Muscle of leg (tissue), 11 donors: ENCODE results near the gene ARPC3. TPM values are rescaled to one million over a fixed set of nuclear protein-coding genes. Genes with fewer than 3 reads are reported as not detected.
A peak's percentile ranks its signal among the peaks of the same experiment; 100 is the strongest.
"Not testable (repeated sequence)": the region's sequence is repeated elsewhere in the genome, so short reads cannot be mapped to it uniquely, and the experiment has no call there.

ENCODE experiments used
- DNase-seq: peaks from one replicate; pipeline ENCODE4 v3.0.0; 2013
- H3K27ac ChIP-seq: one replicate; pipeline ENCODE4 v1.5.1; 2013; ENCODE audit warnings: mild to moderate bottlenecking, low read length, control low read depth
- H3K27me3 ChIP-seq: one replicate; pipeline ENCODE4 v1.6.1; 2013; ENCODE audit warnings: low read length; ENCODE audit not compliant: control insufficient read depth, insufficient read depth
- H3K36me3 ChIP-seq: one replicate; pipeline ENCODE4 v1.6.1; 2013; ENCODE audit warnings: low read length; ENCODE audit not compliant: control insufficient read depth, insufficient read depth
- H3K4me1 ChIP-seq: one replicate; pipeline ENCODE4 v1.6.1; 2013; ENCODE audit warnings: low read length; ENCODE audit not compliant: control insufficient read depth, insufficient read depth
- H3K4me3 ChIP-seq: one replicate; pipeline ENCODE4 v1.5.1; 2013; ENCODE audit warnings: low read length, control low read depth
- H3K9me3 ChIP-seq: replicated peaks from 2 replicates; pipeline ENCODE4 v1.6.1; 2013; ENCODE audit warnings: low read depth, low read length; ENCODE audit not compliant: control insufficient read depth
- WGBS: methylation state at CpG from one replicate; pipeline ENCODE4 v1.1.5; 2013; ENCODE audit warnings: missing lambda C conversion rate; ENCODE audit not compliant: insufficient coverage; 5-methylcytosine and 5-hydroxymethylcytosine counted together
- polyA plus RNA-seq, 8 donors: library from polyadenylated mRNA; unstranded; fragments of 120-200 nt; gene quantifications; one replicate each; pipeline versions ENCODE4 v1.2.1 to v1.2.3, GENCODE V29; 2013; ENCODE audit warnings: inconsistent platforms in 1 of 8, low replicate concordance in 1 of 8; ENCODE audit not compliant: insufficient read length in 8 of 8, insufficient read depth in 1 of 8
- total RNA-seq: library from RNA; stranded (reverse); fragments of 120-200 nt; gene quantifications from one replicate; pipeline ENCODE4 v1.2.4, GENCODE V29; 2013

Gene ARPC3
- total and polyA plus RNA-seq, 9 donors: 118 to 156 (median 133) TPM

DNA sequence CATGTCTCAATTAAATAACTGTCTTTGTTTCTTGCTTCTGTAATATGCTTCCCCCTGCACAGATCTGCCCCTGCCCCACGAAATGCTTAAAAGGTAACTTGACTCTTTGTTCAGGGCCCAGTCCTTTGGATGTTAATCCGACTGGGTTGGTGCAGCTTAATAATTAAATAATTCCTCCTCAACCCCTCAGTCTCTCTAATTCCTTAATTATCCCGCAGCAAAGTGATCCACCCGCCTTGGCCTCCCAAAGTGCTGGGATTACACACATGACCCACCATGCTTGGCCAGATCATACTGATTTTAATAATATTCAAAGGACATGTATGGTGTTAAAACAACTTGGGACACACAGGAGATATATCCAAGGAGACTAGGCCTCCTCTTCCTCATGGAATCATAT is 28.4 kb downstream of the ARPC3 start:
- no peak overlapping the region for H3K4me3 ChIP-seq
- no peak for DNase-seq
- 60% methylated on average over 1 of the region's 4 CpGs for WGBS

DNA sequence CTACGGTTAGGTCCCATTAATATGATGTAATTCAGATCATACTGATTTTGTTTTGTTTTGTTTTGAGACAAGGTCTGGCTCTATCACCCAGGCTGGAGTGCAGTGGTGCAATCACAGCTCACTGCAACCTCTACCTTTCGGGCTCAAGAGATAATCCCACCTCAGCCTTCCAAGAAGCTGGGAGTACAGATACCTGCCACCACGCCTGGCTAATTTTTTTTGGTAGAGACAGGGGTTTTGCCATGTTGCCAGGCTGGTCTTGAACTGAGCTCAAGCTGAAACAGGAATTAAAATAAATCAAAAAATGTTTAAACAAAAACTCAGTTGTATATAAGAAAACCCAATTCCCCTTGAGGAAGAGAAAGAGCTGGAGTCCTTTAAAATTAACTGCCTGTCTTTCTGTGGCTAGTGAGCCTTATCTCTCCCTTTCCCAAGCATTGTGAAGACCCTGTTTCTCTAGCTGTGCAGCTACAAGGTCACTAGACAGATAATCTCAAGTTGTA is 28.9 kb downstream of the ARPC3 start:
- H3K27ac ChIP-seq: no peak overlapping the region
- no peak for DNase-seq
- H3K9me3 ChIP-seq: no peaks in the 10 kb centered on the region
- WGBS: no CpG with 5 or more reads among the region's 3 CpGs
- no peaks in the 10 kb centered on the region for H3K36me3 ChIP-seq
- H3K27me3 ChIP-seq: peaks cover 2% of the 10 kb centered on the region
- H3K4me3 ChIP-seq: no peak overlapping the region
- H3K4me1 ChIP-seq: no peaks in the 10 kb centered on the region

More for the DNA sequence above, 28.4 kb downstream of the ARPC3 start:
- no peaks in the 10 kb centered on the region for H3K36me3 ChIP-seq
- peaks cover 2% of the 10 kb centered on the region for H3K27me3 ChIP-seq
- H3K4me1 ChIP-seq: no peaks in the 10 kb centered on the region
- peak overlapping the region; percentile 4 for H3K27ac ChIP-seq
- no peaks in the 10 kb centered on the region for H3K9me3 ChIP-seq

DNA sequence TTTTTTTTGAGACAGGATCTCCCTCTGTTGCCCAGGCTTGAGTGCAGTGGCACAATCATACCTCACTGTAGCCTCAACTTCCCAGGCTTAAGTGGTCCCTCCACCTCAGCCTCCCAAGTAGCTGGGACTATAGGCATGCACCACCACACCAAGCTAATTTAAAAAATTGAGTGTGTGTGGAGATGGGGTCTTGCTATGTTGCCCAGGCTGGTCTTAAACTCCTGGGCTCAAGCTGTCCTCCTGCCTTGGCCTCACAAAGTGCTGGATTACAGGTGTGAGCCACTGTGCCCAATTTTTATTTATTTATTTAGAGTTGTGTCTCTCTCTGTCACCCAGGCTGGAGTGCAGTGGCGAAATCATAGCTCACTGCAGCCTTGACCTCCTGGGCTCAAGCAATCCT is 29.5 kb downstream of the ARPC3 start:
- not testable (repeated sequence) for H3K36me3 ChIP-seq, H3K9me3 ChIP-seq, DNase-seq, H3K27me3 ChIP-seq, H3K4me1 ChIP-seq, H3K27ac ChIP-seq, H3K4me3 ChIP-seq
- WGBS: no CpG with 5 or more reads among the region's 1 CpG

DNA sequence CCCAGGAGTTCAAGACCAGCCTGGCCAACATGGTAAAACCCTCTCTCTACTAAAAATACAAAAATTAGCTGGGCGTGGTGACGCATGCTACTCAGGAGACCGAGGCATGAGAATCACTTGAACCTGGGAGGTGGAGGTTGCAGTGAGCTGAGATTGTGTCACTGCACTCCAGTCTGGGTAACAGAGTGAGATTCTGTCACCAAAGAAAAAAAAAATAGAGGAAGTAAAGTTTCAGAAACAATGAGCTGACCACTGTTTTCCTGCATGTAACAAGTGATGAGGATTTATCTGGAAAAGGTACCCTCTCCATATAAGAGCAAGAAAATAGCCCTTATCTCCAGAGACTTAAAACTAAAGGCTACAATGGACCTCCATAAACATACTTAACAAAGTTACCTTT is 33.0 kb downstream of the ARPC3 start:
- H3K4me3 ChIP-seq, H3K9me3 ChIP-seq, H3K36me3 ChIP-seq, H3K27me3 ChIP-seq, H3K4me1 ChIP-seq, H3K27ac ChIP-seq, DNase-seq: not testable (repeated sequence)
- WGBS: 33% methylated on average over 1 of the region's 3 CpGs

DNA sequence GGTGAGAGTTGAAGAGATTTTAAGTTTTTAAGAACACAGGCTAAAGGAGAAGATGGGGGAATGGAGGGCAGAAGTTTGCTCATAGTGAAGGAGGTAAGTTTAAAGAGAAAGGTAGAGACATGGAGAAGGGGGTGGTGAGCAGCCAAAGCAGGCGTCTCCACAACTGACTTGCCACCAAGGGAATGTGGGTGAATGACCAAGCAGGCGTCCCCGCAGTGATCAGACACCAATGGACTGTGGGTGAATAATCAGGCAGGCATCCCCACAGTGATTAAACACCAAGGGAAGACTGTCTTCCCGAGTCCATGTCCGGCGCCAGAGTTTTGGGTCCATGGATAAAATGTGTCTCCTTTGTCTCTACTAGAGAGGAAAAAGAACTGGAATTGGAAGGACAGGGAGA is 40.1 kb downstream of the ARPC3 start:
- not testable (repeated sequence) for H3K4me3 ChIP-seq

DNA sequence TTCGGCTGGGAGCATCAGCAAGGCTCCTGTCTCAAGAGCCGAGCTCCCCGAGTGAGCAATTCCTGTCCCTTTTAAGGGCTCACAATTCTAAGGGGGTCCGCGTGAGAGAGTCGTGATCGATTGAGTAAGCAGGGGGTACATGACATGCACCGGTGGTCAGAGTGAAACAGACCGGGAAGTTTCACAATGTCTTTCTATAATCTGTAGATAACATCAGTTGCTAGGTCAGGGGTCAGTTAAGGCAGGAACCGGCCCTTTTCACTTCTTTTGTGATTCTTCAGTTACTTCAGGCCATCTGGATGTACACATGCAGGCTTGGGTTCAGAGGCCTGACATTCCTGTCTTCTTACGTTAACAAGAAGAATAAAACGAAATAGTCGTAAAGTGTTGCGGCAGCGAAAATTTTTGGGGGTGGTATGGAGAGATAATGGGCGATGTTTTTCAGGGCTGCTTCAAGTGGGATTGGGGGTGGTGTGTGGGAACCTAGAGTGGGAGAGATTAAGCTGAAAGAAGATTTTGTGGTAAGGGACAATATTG is 44.9 kb downstream of the ARPC3 start:
- Histone ChIP-seq H3K4me1 (peaks cover 12% of the 10 kb centered on the region), H3K36me3 (peaks cover 12% of the 10 kb centered on the region)
- H3K27me3 ChIP-seq, H3K27ac ChIP-seq, H3K4me3 ChIP-seq, H3K9me3 ChIP-seq, DNase-seq: not testable (repeated sequence)
- 89% methylated on average over 11 of the region's 16 CpGs for WGBS

More for the DNA sequence above, 40.1 kb downstream of the ARPC3 start:
- H3K9me3 ChIP-seq, H3K36me3 ChIP-seq, H3K27ac ChIP-seq, DNase-seq, H3K4me1 ChIP-seq, H3K27me3 ChIP-seq: not testable (repeated sequence)
- WGBS: 97% methylated on average over 5 of the region's 6 CpGs

DNA sequence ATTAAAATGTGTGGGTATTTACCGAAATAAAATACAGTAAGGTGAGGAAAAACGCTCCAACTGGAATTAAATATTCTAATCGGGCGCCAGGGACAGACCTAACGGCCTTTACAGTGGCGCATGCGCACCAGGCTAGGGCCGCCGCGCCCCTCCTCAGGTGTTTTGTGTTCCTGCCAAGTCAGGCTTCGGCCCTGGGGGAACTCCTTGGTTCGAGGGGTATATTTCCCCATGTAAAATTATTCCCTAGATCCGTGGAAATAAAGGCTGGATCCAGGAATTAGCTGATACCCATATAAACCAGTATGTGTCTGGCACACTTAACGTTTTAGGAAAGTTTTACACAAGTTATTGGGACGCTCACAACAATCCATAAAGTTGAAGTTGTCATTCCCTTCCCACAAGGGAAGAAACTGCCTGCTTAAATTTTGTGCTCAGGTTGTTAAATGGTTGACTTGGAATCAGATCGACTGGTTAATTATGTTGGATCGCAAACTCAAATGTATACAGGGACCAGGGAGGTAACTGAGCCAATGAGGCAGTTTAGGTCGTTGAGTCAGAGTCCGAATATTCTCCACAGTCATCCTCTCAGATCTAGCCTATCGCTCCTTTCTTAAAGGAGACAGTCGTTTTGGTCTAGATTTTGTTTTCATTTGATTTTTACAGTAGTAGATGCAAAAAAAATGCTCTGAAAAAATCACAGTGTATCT is 46.0 kb downstream of the ARPC3 start:
- peaks cover 16% of the 10 kb centered on the region for H3K36me3 ChIP-seq
- 10% methylated on average over 8 of the region's 21 CpGs for WGBS

DNA sequence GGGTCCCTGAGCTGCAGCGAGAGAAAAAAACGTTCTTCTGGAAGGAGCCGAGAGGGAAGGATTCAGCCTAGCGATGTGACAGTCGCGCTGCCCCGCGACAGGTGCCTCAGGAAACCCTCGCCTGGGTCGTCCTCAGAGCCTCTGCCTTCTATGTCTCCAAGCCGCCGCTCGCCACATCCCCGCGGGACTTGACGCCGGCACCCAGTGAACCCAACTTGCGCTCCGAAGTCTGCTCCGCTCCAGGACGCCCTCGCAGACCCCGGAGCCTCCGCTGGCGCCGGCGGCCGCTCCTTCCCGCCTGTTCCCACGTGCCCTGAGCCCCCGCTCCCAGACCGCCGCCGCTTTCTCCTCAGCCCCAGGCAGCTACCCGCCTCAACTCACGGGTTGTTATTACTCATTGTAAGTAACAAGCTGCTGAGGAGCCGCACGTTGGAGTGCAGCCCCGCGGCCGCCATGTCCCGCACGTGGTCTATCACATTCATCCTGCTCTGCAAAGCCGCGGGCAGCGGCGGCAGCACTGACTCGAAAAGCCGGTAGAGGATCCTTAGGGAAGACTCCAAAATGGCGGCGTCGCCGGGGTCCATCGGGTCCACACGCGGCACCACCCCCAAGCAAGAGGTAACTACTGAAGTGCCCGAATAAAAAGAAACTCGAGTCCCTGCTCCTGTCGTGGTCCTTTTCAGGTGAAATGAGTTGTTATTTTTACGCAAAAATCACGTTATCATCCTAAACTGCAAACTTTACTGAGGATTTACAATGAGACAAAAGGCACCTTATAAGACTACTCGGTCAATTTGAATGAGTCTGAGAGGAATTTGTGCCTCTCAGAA is 46.8 kb downstream of the ARPC3 start, which contains the start of gene ANAPC7:
TSS of gene ANAPC7 (minus strand) at position 563 of the 830 bp plus-strand sequence. CDS start at position 482, 81 bp downstream.
- Histone ChIP-seq H3K27ac (peak within 1 kb of the TSS; percentile 91), H3K27me3 (no peaks in the 10 kb centered on the region), H3K4me3 (peak within 1 kb of the TSS; percentile 98), H3K9me3 (no peaks in the 10 kb centered on the region), H3K36me3 (peaks cover 16% of the 10 kb centered on the region), H3K4me1 (peaks cover 12% of the 10 kb centered on the region)
- under 1% methylated on average over 49 of the region's 62 CpGs for WGBS
- DNase-seq: peak; percentile 95

More for the DNA sequence above, 46.0 kb downstream of the ARPC3 start:
- Histone ChIP-seq H3K27ac (peak overlapping the region; percentile 91), H3K4me1 (peaks cover 12% of the 10 kb centered on the region), H3K9me3 (no peaks in the 10 kb centered on the region), H3K27me3 (no peaks in the 10 kb centered on the region), H3K4me3 (peak overlapping the region; percentile 98)
- peak; percentile 83 for DNase-seq
